Superior temporal gyrus (tissue), 1 donor: ENCODE measurements around the gene ZNF689.
"Not testable (repeated sequence)": the region's sequence is repeated elsewhere in the genome, so short reads cannot be mapped to it uniquely, and the experiment has no call there.

Experiments used
- DNase-seq: peaks from one replicate; pipeline ENCODE4 v3.0.0-alpha.2; 2016; ENCODE audit errors: extremely low spot score

ZNF689 gene

DNA sequence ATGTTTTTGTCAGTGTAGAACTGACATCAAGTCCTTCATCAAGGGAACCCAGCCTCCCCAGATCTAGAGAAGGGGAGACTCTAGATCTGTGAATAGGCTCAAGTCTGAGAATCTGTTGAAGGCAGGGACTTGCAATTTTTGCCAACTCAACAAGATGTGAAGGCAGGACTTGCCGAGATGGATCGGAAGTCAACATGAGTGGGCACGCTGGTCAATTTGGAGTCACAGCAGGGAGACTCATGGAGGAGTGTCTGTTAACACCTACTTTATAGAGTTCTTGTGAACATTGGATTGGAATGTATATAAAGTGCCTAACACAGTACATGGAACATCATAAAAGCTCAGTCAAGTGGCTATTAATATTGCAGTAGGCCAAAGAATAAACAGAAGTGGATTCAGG lies 10.0 kb downstream of the ZNF689 start:
- DNase-seq: no peak

DNA sequence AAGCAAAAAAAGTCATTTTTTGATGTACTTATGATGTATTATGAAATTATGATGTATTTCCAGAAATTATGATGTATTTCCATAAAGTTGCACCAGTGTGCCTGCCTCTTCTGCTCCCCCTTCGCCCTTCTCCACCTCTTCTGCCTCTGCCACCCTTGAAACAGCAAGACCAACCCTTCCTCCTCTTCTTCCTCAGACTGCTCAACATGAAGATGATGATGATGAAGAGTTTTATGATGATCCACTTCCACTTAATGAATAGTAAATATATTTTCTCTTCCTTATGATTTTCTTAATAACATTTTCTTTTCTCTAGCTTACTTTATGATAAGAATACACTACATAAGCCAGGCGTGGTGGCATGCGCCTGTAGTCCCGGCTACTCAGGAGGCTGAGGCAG lies 17.3 kb downstream of the ZNF689 start:
- DNase-seq: no peak

DNA sequence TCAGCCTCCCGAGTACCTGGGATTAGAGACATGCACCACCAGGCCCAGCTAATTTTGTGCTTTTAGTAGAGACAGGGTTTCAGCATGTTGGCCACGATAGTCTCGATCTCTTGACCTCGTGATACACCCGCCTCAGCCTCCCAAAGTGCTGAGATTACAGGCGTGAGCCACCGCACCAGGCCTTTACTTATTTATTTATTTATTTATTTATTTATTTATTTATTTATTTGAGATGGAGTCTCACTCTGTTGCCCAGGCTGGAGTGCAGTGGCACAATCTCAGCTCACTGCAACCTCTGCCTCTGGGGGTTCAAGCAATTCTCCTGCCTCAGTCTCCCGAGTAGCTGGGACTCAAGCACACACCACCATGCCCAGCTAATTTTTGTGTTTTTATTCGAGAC lies 19.3 kb downstream of the ZNF689 start:
- not testable (repeated sequence) for DNase-seq

DNA sequence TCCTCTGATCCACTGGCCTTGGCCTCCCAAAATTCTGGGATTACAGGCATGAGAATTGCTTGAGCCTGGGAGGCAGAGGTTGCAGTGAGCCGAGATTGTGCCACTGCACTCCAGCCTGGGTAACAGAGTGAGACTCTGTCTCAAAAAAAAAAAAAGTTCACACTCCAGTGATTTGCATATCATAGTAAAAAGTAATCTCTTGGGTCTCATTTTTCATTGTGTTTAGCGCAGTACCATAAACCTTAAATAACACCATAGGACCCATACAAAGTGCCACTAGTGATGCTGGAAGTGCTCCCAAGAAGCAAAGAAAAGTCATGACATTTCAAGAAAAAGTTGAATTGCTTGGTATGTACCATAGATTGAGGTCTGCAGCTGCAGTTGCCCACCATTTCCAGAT lies 20.6 kb downstream of the ZNF689 start:
- not testable (repeated sequence) for DNase-seq

DNA sequence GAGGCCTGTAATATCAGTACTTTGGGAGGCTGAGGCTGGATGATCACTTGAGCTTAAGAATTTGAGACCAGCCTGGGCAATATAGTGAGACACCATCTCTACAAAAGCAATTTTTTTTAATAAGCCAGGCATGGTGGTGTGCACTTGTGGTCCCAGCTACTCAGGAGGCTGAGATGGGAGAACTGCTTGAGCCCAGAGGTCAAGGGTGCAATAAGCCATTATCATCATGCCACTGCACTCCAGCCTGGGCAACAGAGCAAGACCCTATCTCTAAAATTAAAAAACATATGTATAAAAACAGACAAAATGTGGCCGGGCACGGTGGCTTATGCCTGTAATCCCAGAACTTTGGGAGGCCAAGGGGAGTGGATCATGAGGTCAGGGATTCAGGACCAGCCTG lies 21.5 kb downstream of the ZNF689 start:
- DNase-seq: no peak

DNA sequence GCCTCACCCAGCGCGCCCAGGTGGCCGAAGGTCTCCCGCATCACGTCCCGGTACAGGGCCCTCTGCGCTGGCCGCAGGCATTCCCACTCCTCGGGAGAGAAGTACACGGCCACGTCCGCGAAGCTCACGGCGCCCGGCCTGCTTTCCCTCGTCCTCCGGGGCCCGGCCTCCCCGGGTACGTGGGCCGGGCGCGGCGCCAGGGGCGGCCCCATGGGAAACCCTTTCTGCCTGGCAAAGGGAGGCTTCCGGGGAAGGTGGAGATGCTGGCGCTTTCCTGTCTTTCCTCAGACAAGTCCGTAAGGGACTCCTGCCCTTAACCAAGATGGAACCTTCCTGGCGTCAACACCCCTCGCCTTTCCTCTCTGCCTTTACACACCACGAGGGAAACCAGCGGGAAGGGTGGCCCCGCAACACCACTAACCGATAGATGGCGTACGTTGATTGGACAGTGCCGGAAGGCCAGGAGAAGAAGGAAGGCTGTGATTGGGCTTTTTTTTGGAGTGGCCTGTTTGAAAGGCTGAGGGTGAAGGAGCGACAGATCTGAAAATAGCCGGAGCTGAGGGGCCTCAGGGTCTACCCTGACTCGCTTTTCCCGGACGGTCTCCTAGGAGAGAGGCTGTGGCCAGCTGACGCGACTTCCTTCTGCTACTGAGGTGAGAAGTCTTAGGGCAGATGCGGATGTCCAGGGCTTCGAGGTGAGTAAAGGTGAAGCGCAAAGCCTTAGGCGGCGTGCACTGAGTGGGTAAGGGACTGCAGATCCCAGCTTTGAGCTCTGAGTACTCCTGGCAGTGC lies 24.6 kb downstream of the ZNF689 start, which contains the start of gene ZNF785:
Gene ZNF785 (minus strand): TSS at position 298 of the 792 bp plus-strand sequence. CDS start 86 bp downstream, at position 212.
- DNase-seq: peak; percentile 99

DNA sequence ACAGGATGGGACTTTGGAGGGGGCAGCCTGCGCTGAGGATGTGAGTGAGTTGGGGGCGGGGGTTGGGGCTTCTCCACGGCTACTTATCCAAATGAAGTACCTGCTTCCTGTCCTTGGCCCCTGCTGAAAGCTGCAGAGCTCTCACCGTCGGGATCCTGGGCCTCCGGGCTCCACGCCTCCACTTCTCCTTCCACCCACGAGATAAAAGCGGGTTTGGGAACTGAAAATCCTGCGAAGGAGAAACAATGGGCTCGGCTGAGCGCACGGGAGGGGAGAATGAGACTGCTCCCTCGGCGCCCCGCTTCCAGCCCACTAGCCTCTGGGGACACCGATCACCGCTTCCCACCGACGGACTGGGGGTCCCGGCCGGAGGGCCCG lies 25.2 kb downstream of the ZNF689 start:
- DNase-seq: peak; percentile 26

DNA sequence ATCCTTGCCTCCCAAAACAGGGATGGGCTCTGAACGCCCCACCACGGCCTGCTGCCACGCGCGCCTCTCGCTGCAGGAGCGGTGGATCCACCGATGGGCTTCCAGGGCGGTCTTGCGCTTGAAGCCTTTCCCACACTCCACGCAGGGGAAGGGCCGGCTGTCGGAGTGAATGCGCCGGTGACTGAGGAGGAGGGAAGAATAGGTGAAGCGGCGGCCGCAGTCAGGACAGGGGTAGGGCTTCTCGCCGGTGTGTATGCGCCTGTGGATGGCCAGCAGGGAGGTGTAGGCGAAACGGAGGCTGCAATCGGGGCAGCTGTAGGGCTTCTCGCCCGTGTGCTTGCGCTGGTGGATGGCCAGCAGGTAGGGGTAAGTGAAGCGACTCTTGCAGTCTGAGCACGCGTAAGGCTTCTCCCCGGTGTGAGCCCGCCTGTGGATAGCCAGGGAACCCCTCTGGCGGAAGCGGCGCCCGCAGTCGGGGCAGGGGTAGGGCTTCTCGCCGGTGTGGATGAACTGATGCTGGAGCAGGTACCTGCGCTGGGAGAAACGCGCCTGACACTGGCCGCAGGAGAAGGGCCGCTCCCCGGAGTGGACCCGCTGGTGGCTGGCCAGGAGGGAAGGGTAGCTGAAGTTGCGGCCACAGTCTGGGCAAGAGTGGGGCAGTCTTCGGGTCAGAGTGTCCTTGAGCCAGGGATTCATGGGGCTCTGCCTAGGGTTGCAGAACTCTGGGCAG lies 27.4 kb downstream of the ZNF689 start:
- no peak for DNase-seq

DNA sequence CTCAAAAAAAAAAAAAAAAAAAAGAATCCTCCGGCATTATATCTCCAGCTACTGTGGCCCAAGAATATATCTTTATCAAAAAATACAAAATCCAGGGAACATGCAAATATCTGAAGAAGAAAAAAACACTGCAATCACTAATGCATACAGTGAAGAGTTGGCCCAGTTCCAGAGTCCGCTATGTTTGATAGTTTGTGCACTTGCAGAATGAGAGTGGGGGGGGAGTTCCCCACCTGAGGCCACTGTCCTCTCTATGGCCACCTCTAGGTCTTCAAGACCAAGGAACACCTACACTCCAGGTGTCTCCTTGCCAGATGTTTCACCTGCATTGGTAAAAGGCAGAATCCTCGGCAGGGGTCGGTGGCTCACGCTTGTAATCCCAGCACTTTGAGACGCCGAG lies 28.7 kb downstream of the ZNF689 start:
- DNase-seq: no peak

DNA sequence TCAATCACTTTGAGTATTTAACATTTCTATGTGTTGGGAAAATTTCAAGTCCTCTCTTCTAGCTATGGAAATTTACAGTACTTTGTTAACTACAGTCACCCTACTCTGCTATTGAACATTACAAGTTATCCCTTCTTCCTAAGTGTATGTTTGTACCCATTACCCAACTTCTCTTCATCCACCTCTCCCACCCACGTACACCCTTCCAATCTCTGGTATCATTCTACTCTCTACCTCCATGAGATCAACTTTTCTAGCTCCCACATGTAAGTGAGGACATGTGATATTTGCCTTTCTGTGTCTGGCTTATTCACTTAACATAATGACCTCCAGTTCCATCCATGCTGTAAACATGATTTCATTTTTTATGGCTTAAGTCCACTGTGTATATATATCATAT lies 35.5 kb downstream of the ZNF689 start:
- DNase-seq: no peak

DNA sequence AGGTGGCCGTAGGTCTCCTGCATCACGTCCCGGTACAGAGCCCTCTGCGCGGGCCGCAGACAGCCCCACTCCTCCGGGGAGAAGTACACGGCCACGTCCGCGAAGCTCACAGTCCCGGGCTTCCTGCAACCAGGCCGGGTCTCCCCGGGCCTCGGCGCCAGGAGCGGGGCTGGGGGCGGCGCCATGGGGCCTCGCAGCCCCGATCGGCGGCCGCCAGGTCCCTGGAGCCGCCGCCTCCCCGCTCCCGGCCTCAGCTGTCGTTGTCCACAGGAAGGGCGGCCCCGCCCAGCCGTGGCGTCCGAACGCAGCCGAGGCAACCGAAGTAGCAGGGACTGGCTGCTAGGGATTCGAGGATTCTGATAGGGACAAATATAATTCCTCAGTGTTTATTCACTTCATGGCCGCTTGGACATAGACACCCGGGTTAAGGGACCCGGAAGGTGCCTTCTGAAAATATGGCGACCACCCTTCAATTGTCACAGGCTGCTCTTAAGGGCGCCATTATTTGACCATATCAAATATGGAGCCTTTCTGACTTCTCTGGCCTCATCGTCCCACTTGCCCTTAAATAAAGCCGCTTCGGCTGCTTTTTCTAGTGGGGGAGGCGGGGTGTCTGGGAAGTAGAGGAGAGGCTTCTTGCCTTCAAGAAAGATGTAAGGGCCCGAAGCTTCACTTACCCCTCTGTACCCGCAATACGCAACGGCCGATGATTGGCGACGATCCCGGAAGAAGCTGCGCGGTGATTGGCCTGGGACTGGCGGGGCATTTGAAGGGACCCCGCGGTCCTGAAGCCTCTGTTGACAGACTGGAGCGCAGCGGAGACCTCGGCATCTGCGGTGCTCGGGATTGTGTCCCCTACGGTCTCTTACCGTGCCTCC lies 38.5 kb downstream of the ZNF689 start, which contains the start of gene ZNF688:
Gene ZNF688 (minus strand): TSS at position 270 of the 878 bp plus-strand sequence. CDS start 85 bp downstream, at position 185.
- DNase-seq: peak; percentile 98

DNA sequence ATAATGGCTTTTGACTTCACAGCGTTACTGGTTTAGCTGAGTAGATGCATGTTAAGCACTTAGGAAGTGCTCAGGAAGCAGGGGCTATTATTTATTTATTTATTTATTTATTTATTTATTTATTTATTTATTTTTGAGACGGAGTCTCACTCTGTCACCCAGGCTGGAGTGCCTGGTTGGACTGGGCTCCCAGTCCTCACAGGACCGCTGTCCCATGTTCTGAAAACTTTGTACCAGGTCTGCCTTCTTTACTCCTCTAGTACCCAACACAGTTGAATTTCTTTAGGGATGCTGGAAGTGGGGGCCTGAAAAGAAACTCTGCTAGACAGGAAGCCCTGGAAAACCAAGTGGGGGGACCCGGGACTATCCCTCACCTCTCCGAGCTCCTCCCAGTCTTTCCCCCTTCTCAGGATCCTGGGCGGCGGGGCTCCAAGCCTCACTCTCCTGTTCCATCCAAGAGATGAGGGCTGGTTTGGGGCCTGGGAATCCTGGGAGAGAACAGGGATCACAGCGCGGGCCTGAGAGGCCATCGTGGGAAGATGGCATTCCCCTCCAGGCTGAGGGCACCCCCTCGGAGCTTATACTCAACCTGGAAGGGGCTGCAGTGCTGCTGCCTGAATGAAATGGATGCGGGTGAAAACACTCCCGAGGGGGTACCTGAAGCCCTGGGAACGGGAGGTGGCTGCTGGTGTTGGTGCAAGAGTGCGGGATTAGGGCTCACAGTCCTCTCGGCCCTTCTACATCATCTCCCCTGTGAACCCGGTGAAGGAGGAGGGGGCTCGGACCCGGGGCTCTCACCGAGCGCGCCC lies 39.3 kb downstream of the ZNF689 start:
- DNase-seq: peak; percentile 55

DNA sequence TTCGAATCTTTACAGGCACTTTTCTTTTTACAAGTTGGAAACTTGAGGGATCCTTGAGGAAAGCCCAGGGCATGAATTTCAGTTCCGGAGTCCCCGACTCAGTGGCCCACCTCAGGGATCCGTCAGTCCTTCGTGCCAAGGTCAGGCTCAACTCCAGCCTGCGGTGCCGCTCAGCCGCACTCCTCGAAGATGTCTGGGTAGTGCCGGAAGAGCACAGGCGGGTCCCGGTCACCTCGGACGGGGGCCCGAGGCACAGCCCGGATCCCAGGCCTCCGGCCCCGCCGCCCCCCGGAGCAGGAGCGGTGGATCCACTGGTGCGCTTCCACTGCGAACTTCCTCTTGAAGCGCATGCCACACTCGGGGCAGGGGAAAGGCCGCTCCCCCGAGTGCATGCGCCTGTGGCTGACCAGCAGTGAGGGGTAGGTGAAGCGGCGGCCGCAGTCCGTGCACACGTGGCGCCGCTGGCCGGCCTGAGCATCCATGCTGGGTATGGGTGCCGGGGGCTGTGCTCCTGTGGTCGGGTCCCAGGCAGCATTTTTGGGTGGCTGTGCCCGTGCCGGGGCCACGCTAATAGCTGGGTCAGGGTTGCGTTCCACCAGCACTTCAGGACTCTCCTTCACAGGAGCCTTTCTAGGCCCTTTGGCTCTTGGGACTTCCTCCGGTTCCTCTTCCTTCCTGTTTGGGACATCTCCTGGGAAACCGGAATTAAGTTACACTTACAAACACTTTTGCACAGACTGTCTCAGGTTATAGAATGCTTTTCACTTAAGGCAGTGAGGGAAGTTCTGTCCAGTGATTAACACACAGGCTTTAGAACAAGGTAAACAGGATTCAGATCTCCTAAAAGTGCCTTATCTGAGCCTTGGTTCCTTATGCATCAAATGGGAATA lies 40.2 kb downstream of the ZNF689 start:
- no peak for DNase-seq

DNA sequence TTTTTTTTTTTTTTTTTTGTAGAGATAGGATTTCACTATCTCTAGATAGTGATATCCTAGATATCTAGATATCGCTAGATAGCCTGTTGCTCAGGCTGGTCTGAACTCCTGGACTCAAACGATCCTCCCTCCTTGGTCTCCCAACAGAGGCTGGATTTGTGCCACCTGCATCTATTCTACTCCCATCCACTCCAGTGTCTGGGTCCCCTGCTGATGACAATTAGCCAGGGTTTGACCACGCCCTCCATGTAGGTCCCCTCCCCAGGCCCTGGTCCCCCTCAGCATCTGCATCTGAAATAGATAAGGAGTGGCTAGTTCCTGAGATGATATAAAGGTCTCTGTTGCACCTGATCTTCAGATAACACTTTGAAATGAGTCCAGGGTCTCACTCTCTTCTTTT lies 40.9 kb downstream of the ZNF689 start:
- no peak for DNase-seq

DNA sequence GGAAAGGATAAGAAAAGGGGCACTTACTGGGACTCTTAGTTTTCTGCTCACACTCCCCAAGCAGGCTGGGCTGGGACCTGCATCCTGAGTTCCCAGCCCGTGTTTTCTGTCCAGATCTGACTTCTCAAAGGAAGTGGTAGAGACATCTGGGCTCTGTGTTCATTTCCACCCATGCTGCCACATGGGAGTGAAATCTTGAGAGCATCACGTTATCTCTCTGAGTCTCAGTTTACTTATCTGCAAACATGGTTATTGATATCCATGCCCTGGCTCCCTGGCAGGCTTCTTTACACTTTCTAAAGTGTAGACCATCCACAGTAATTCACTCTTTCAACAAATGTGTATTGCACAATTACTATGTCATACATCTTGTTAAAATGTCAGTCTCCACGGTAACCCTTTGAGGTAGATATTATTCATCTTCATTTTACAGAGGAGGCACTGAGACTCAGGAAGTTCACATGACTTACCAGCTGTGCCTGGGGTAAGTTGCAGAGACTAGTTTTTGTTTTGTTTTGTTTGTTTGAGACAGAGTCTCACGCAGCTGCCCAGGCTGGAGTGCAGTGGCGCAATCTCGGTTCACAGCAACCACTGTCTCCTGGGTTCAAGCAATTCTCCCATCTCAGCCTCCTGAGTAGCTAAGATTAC lies 42.1 kb downstream of the ZNF689 start:
- no peak for DNase-seq

DNA sequence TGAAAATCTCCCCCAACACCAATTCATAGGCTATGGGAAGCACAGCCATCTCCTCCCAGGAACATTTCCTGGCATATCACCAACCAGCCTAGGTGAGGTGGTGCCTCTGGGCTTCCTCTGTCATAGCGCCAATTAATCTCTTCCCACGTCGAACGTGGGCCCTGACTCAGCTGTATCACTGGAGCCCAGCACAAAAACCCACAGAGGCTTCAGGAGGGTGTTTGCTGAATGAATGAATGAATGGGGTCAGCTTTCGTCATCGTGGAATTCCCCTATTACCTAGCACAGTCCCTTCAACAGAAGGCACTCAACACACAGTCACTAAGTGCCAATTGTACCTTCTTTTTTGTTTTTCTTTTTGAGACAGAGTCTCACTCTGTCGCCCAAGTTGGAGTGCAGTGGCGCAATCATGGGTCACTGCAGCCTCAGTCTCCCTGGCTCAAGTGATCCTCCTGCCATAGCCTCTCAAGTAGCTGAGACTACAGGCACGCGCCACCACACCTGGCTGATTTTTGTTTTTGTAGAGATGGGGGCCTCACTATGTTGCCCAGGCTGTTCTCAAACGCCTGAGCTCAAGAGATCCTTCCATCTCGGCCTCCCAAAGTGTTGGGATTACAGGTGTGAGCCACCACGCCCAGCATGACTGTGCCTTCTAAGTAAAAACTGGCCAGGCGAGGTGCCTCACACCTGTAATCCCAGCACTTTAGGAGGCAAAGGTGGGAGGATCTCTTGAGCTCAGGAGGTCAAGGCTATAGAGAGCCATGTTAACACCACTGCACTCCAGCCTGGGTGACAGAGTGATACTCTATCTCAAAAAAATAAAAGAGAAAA lies 42.8 kb downstream of the ZNF689 start:
- DNase-seq: no peak

DNA sequence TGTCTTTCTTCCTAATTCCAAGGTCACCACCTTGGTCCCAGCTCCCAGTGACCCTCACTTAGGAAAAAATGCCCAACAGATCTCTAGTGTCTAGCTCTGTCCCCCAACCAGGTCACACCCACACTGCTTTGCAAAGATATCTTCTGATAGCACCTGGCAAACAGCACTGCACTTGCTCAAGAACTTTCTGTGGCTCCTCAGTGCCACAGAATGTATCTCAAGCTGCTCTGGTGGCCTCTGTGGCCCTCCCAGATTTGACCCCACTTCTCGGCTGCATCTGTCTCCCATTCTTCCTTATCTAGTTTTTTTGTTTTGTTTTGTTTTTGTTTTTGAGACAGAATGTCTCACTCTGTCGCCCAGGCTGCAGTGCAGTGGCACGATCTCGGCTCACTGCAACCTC lies 43.7 kb downstream of the ZNF689 start:
- DNase-seq: no peak

DNA sequence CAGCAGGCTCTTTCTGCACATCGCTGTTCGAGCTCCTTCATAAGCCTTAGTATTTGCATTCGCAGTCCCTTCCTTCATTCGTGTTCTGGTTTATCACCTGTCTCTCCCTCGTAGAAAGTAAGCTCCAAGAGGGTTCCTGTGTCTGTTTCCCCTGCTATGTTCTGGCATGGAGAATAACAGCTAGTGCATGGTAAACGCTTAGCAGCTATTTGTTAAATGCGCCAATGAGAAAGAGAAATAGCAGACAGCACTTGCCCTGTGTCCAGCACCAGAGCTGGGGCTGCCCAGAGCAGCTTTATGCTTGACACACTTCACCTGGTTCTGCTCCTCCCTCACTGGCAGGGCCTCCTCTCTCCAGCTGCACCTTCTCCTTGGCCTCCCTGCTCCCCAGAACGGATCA lies 44.2 kb downstream of the ZNF689 start:
- DNase-seq: no peak

DNA sequence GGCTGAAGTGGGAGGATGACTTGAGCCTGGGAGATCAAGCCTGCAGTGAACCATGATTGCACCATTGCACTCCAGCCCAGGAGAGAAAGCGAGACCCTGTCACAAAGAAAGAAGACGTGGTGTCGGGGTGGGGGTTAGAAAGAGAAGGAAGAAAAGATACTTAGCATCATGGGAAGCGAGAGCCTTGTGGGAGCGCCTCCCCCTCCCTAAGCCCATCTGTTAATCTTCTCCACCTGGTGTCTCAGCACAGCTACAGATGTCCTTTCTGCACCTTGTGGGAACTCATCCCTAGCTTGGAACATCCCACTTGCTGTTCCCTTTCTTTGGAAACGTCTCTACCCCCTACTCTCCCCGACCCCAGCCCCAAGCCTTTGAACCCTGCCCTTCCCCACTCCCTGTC lies 44.7 kb downstream of the ZNF689 start:
- no peak for DNase-seq
